ENCODE results near the gene GALNT6.

The GALNT6 gene

GRCh38 chr12:51377099-51377984 lies 13.9 kb downstream of the GALNT6 start:
- H3K4me1 ChIP-seq (ENCODE audit: control insufficient read depth in 1 of 2, insufficient read depth in 2 of 2, low read length in 2 of 2) = no peaks in the 10 kb centered on the region
- H3K36me3 ChIP-seq (ENCODE audit: control insufficient read depth in 1 of 2, insufficient read depth in 2 of 2, low read length in 2 of 2) = peaks cover 0 to 7% of the 10 kb centered on the region in 2 donors
- no peak overlapping the region for H3K4me3 ChIP-seq (ENCODE audit: low read depth in 1 of 2, low read length in 2 of 2)
- H3K27me3 ChIP-seq (ENCODE audit: low read depth, low read length) = no peaks in the 10 kb centered on the region
- no peak overlapping the region for H3K27ac ChIP-seq (ENCODE audit: low read length)
- H3K9me3 ChIP-seq (ENCODE audit: control insufficient read depth in 1 of 2, low read length in 2 of 2) = no peaks in the 10 kb centered on the region

GRCh38 chr12:51374856-51375255 lies 16.4 kb downstream of the GALNT6 start:
- Histone ChIP-seq H3K9me3 (ENCODE audit: control insufficient read depth in 1 of 2, low read length in 2 of 2) (no peaks in the 10 kb centered on the region), H3K4me1 (ENCODE audit: control insufficient read depth in 1 of 2, insufficient read depth in 2 of 2, low read length in 2 of 2) (no peaks in the 10 kb centered on the region), H3K27ac (ENCODE audit: low read length) (no peak overlapping the region), H3K4me3 (ENCODE audit: low read depth in 1 of 2, low read length in 2 of 2) (no peak overlapping the region), H3K27me3 (ENCODE audit: low read depth, low read length) (no peaks in the 10 kb centered on the region), H3K36me3 (ENCODE audit: control insufficient read depth in 1 of 2, insufficient read depth in 2 of 2, low read length in 2 of 2) (peaks cover 0 to 7% of the 10 kb centered on the region in 2 donors)

- H3K4me3 ChIP-seq (ENCODE audit: low read depth in 1 of 2, low read length in 2 of 2) = no peak overlapping the region
- H3K36me3 ChIP-seq (ENCODE audit: control insufficient read depth in 1 of 2, insufficient read depth in 2 of 2, low read length in 2 of 2) = peaks cover 0 to 7% of the 10 kb centered on the region in 2 donors
- H3K27me3 ChIP-seq (ENCODE audit: low read depth, low read length) = no peaks in the 10 kb centered on the region
- H3K4me1 ChIP-seq (ENCODE audit: control insufficient read depth in 1 of 2, insufficient read depth in 2 of 2, low read length in 2 of 2) = no peaks in the 10 kb centered on the region
- no peaks in the 10 kb centered on the region for H3K9me3 ChIP-seq (ENCODE audit: control insufficient read depth in 1 of 2, low read length in 2 of 2)
- H3K27ac ChIP-seq (ENCODE audit: low read length) = no peak overlapping the region
Measured at GRCh38 chr12:51374361-51374760, 16.8 kb downstream of the GALNT6 start.

GRCh38 chr12:51373187-51373586 lies 18.0 kb downstream of the GALNT6 start:
- Histone ChIP-seq H3K9me3 (ENCODE audit: control insufficient read depth in 1 of 2, low read length in 2 of 2) (no peaks in the 10 kb centered on the region), H3K36me3 (ENCODE audit: control insufficient read depth in 1 of 2, insufficient read depth in 2 of 2, low read length in 2 of 2) (peaks cover 0 to 7% of the 10 kb centered on the region in 2 donors), H3K4me3 (ENCODE audit: low read depth in 1 of 2, low read length in 2 of 2) (no peak overlapping the region), H3K27ac (ENCODE audit: low read length) (no peak overlapping the region), H3K27me3 (ENCODE audit: low read depth, low read length) (no peaks in the 10 kb centered on the region), H3K4me1 (ENCODE audit: control insufficient read depth in 1 of 2, insufficient read depth in 2 of 2, low read length in 2 of 2) (no peaks in the 10 kb centered on the region)

- Histone ChIP-seq H3K4me3 (ENCODE audit: low read depth in 1 of 2, low read length in 2 of 2) (no peak overlapping the region), H3K4me1 (ENCODE audit: control insufficient read depth in 1 of 2, insufficient read depth in 2 of 2, low read length in 2 of 2) (no peaks in the 10 kb centered on the region), H3K27ac (ENCODE audit: low read length) (no peak overlapping the region), H3K27me3 (ENCODE audit: low read depth, low read length) (no peaks in the 10 kb centered on the region), H3K9me3 (ENCODE audit: control insufficient read depth in 1 of 2, low read length in 2 of 2) (no peaks in the 10 kb centered on the region), H3K36me3 (ENCODE audit: control insufficient read depth in 1 of 2, insufficient read depth in 2 of 2, low read length in 2 of 2) (no peaks in the 10 kb centered on the region)
Measured at GRCh38 chr12:51372021-51372420, 19.2 kb downstream of the GALNT6 start.

GRCh38 chr12:51371295-51371953 lies 19.8 kb downstream of the GALNT6 start:
- Histone ChIP-seq H3K27ac (ENCODE audit: low read length) (no peak overlapping the region), H3K4me3 (ENCODE audit: low read depth in 1 of 2, low read length in 2 of 2) (no peak overlapping the region), H3K36me3 (ENCODE audit: control insufficient read depth in 1 of 2, insufficient read depth in 2 of 2, low read length in 2 of 2) (no peaks in the 10 kb centered on the region), H3K27me3 (ENCODE audit: low read depth, low read length) (no peaks in the 10 kb centered on the region), H3K4me1 (ENCODE audit: control insufficient read depth in 1 of 2, insufficient read depth in 2 of 2, low read length in 2 of 2) (no peaks in the 10 kb centered on the region), H3K9me3 (ENCODE audit: control insufficient read depth in 1 of 2, low read length in 2 of 2) (no peaks in the 10 kb centered on the region)

GRCh38 chr12:51370667-51371066 lies 20.5 kb downstream of the GALNT6 start:
- no peaks in the 10 kb centered on the region for H3K4me1 ChIP-seq (ENCODE audit: control insufficient read depth in 1 of 2, insufficient read depth in 2 of 2, low read length in 2 of 2)
- H3K27me3 ChIP-seq (ENCODE audit: low read depth, low read length) = no peaks in the 10 kb centered on the region
- no peaks in the 10 kb centered on the region for H3K36me3 ChIP-seq (ENCODE audit: control insufficient read depth in 1 of 2, insufficient read depth in 2 of 2, low read length in 2 of 2)
- no peaks in the 10 kb centered on the region for H3K9me3 ChIP-seq (ENCODE audit: control insufficient read depth in 1 of 2, low read length in 2 of 2)
- H3K4me3 ChIP-seq (ENCODE audit: low read depth in 1 of 2, low read length in 2 of 2) = no peak overlapping the region
- H3K27ac ChIP-seq (ENCODE audit: low read length) = no peak overlapping the region

GRCh38 chr12:51369581-51369980 lies 21.6 kb downstream of the GALNT6 start:
- Histone ChIP-seq H3K27ac (ENCODE audit: low read length) (no peak overlapping the region), H3K36me3 (ENCODE audit: control insufficient read depth in 1 of 2, insufficient read depth in 2 of 2, low read length in 2 of 2) (no peaks in the 10 kb centered on the region), H3K27me3 (ENCODE audit: low read depth, low read length) (no peaks in the 10 kb centered on the region), H3K4me3 (ENCODE audit: low read depth in 1 of 2, low read length in 2 of 2) (no peak overlapping the region), H3K9me3 (ENCODE audit: control insufficient read depth in 1 of 2, low read length in 2 of 2) (no peaks in the 10 kb centered on the region), H3K4me1 (ENCODE audit: control insufficient read depth in 1 of 2, insufficient read depth in 2 of 2, low read length in 2 of 2) (no peaks in the 10 kb centered on the region)

- no peaks in the 10 kb centered on the region for H3K9me3 ChIP-seq (ENCODE audit: control insufficient read depth in 1 of 2, low read length in 2 of 2)
- H3K36me3 ChIP-seq (ENCODE audit: control insufficient read depth in 1 of 2, insufficient read depth in 2 of 2, low read length in 2 of 2) = no peaks in the 10 kb centered on the region
- no peaks in the 10 kb centered on the region for H3K27me3 ChIP-seq (ENCODE audit: low read depth, low read length)
- no peak overlapping the region for H3K27ac ChIP-seq (ENCODE audit: low read length)
- H3K4me3 ChIP-seq (ENCODE audit: low read depth in 1 of 2, low read length in 2 of 2) = no peak overlapping the region
- H3K4me1 ChIP-seq (ENCODE audit: control insufficient read depth in 1 of 2, insufficient read depth in 2 of 2, low read length in 2 of 2) = no peaks in the 10 kb centered on the region
Measured at GRCh38 chr12:51368640-51369517, 22.3 kb downstream of the GALNT6 start.

GRCh38 chr12:51365276-51365675 lies 25.9 kb downstream of the GALNT6 start:
- H3K27me3 ChIP-seq (ENCODE audit: low read depth, low read length) = no peaks in the 10 kb centered on the region
- H3K4me1 ChIP-seq (ENCODE audit: control insufficient read depth in 1 of 2, insufficient read depth in 2 of 2, low read length in 2 of 2) = no peaks in the 10 kb centered on the region
- H3K36me3 ChIP-seq (ENCODE audit: control insufficient read depth in 1 of 2, insufficient read depth in 2 of 2, low read length in 2 of 2) = no peaks in the 10 kb centered on the region

GRCh38 chr12:51364001-51364400 lies 27.2 kb downstream of the GALNT6 start:
- no peaks in the 10 kb centered on the region for H3K9me3 ChIP-seq (ENCODE audit: control insufficient read depth in 1 of 2, low read length in 2 of 2)
- no peak overlapping the region for H3K27ac ChIP-seq (ENCODE audit: low read length)
- no peak overlapping the region for H3K4me3 ChIP-seq (ENCODE audit: low read depth in 1 of 2, low read length in 2 of 2)
- H3K4me1 ChIP-seq (ENCODE audit: control insufficient read depth in 1 of 2, insufficient read depth in 2 of 2, low read length in 2 of 2) = no peaks in the 10 kb centered on the region
- H3K27me3 ChIP-seq (ENCODE audit: low read depth, low read length) = no peaks in the 10 kb centered on the region
- H3K36me3 ChIP-seq (ENCODE audit: control insufficient read depth in 1 of 2, insufficient read depth in 2 of 2, low read length in 2 of 2) = no peaks in the 10 kb centered on the region

More at GRCh38 chr12:51365276-51365675, 25.9 kb downstream of the GALNT6 start:
- H3K9me3 ChIP-seq (ENCODE audit: control insufficient read depth in 1 of 2, low read length in 2 of 2) = no peaks in the 10 kb centered on the region
- no peak overlapping the region for H3K27ac ChIP-seq (ENCODE audit: low read length)
- H3K4me3 ChIP-seq (ENCODE audit: low read depth in 1 of 2, low read length in 2 of 2) = no peak overlapping the region

Data from muscle layer of duodenum (tissue), 2 donors.